NCI-H2196 (cell line): ENCODE data around the gene RHOT1.
A peak's percentile ranks its signal among the peaks of the same experiment; 100 is the strongest.
"Not testable (repeated sequence)": the region's sequence is repeated elsewhere in the genome, so short reads cannot be mapped to it uniquely, and the experiment has no call there.

Experiments
- DNase-seq: peaks from one replicate; lab custom pipeline; 2025; ENCODE audit not compliant: unreplicated experiment; lab: John Stamatoyannopoulos, UW

Gene RHOT1

GRCh38 chr17:32142038-32142856, at the start of gene RHOT1:
RHOT1 (plus strand) TSS chr17:32142502; CDS start chr17:32142693, 191 bp downstream.
- DNase-seq: peak; percentile 60

- DNase-seq: no peak
Observed at GRCh38 chr17:32099686-32100085, 42.6 kb upstream of the RHOT1 start.

- DNase-seq: not testable (repeated sequence)
Observed at GRCh38 chr17:32100323-32100722, 42.0 kb upstream of the RHOT1 start.

- peak; percentile 44 for DNase-seq
Observed at GRCh38 chr17:32100971-32101631, 41.2 kb upstream of the RHOT1 start.

GRCh38 chr17:32102172-32102571, 40.1 kb upstream of the RHOT1 start:
- DNase-seq: no peak

GRCh38 chr17:32102646-32103186, 39.6 kb upstream of the RHOT1 start:
- no peak for DNase-seq

- no peak for DNase-seq
Observed at GRCh38 chr17:32103476-32104113, 38.7 kb upstream of the RHOT1 start.

GRCh38 chr17:32104158-32104557, 38.1 kb upstream of the RHOT1 start:
- DNase-seq: no peak

- DNase-seq: not testable (repeated sequence)
Observed at GRCh38 chr17:32106471-32106981, 35.8 kb upstream of the RHOT1 start.

GRCh38 chr17:32107194-32107593, 35.1 kb upstream of the RHOT1 start:
- DNase-seq: not testable (repeated sequence)

- no peak for DNase-seq
Observed at GRCh38 chr17:32110596-32110995, 31.7 kb upstream of the RHOT1 start.

- peak; percentile 27 for DNase-seq
Observed at GRCh38 chr17:32111141-32111771, 31.0 kb upstream of the RHOT1 start.

GRCh38 chr17:32112416-32112815, 29.9 kb upstream of the RHOT1 start:
- DNase-seq: no peak

- no peak for DNase-seq
Observed at GRCh38 chr17:32114536-32114935, 27.8 kb upstream of the RHOT1 start.

- not testable (repeated sequence) for DNase-seq
Observed at GRCh38 chr17:32115546-32115945, 26.8 kb upstream of the RHOT1 start.

GRCh38 chr17:32116937-32117336, 25.4 kb upstream of the RHOT1 start:
- no peak for DNase-seq

GRCh38 chr17:32117399-32117798, 24.9 kb upstream of the RHOT1 start:
- no peak for DNase-seq

- DNase-seq: not testable (repeated sequence)
Observed at GRCh38 chr17:32118088-32118487, 24.2 kb upstream of the RHOT1 start.

GRCh38 chr17:32118835-32119234, 23.5 kb upstream of the RHOT1 start:
- no peak for DNase-seq

- no peak for DNase-seq
Observed at GRCh38 chr17:32120141-32120540, 22.2 kb upstream of the RHOT1 start.

GRCh38 chr17:32120716-32121115, 21.6 kb upstream of the RHOT1 start:
- no peak for DNase-seq
